OCI-LY1 (cell line): ENCODE measurements around the gene CRAT.

ENCODE experiments used
- CTCF ChIP-seq: fragments of 200-600 bp; sonication (generic), shearing (Covaris generic); IDR thresholded peaks from 2 replicates; pipeline ENCODE4 v1.5.1; 2017; ENCODE audit warnings: mild to moderate bottlenecking, antibody characterized with exemption, low read length, moderate library complexity, mixed read lengths
- EZH2 ChIP-seq: fragments of 200-600 bp; sonication (generic), shearing (Covaris generic); IDR thresholded peaks from 2 replicates; pipeline ENCODE4 v1.8.0; 2017; ENCODE audit warnings: borderline replicate concordance, mixed run types, mild to moderate bottlenecking, antibody characterized with exemption, low read length, moderate library complexity, mixed read lengths

- TF ChIP-seq CTCF (no peak), EZH2 (no peak)
Measured at GRCh38 chr9:129139993-129140396, 29.4 kb upstream of the CRAT start.
